Natural killer cell (primary cell): ENCODE results near the gene AXDND1. TPM values are rescaled to one million over a fixed set of nuclear protein-coding genes. Genes with fewer than 3 reads are reported as not detected.
A peak's percentile ranks its signal among the peaks of the same experiment; 100 is the strongest.

Experiments
- ATAC-seq, 3 donors: fragments of 150-1000 bp in 2 of 3; fragments of 200-7000 bp in 1 of 3; cut with Tn5 transposase; 1 replicate in 1 of 3; 2 replicates in 2 of 3; pipeline ENCODE4 v1.10.0; 2021; ENCODE audit warnings: mild to moderate bottlenecking in 2 of 3, moderate library complexity in 2 of 3
- DNase-seq, 2 donors: peaks; one replicate each; pipeline versions ENCODE4 v3.0.0 to v3.0.0-alpha.2; 2013 to 2021; ENCODE audit warnings: mixed read lengths in 1 of 2
- H3K27ac ChIP-seq: one replicate; pipeline ENCODE4 v1.5.1; 2013; ENCODE audit warnings: mild to moderate bottlenecking, low read length
- H3K27me3 ChIP-seq: one replicate; pipeline ENCODE4 v1.6.1; 2013; ENCODE audit warnings: low read length; ENCODE audit not compliant: control insufficient read depth, insufficient read depth
- H3K36me3 ChIP-seq: one replicate; pipeline ENCODE4 v1.6.1; 2013; ENCODE audit warnings: low read length; ENCODE audit not compliant: control insufficient read depth, insufficient read depth
- H3K4me1 ChIP-seq: one replicate; pipeline ENCODE4 v1.6.1; 2013; ENCODE audit warnings: low read length; ENCODE audit not compliant: control insufficient read depth, insufficient read depth
- H3K4me3 ChIP-seq: one replicate; pipeline ENCODE4 v1.5.1; 2013; ENCODE audit warnings: low read length
- H3K9me3 ChIP-seq: one replicate; pipeline ENCODE4 v1.6.1; 2013; ENCODE audit warnings: low read length; ENCODE audit not compliant: control insufficient read depth, insufficient read depth
- H3K27ac Mint-ChIP-seq, 2 donors: one replicate each; pipeline ENCODE4 v1.8.0; 2022; ENCODE audit warnings: mild to moderate bottlenecking in 2 of 2, mixed read lengths in 2 of 2, moderate library complexity in 1 of 2
- H3K27me3 Mint-ChIP-seq, 2 donors: one replicate each; pipeline ENCODE4 v1.8.0; 2022; ENCODE audit warnings: low read depth in 2 of 2, mixed read lengths in 2 of 2
- H3K36me3 Mint-ChIP-seq: one replicate; pipeline ENCODE4 v1.8.0; 2022; ENCODE audit warnings: mixed read lengths
- H3K4me1 Mint-ChIP-seq, 2 donors: one replicate each; pipeline ENCODE4 v1.8.0; 2022; ENCODE audit warnings: mixed read lengths in 2 of 2
- H3K4me3 Mint-ChIP-seq: one replicate; pipeline ENCODE4 v1.8.0; 2022; ENCODE audit warnings: mild to moderate bottlenecking, moderate library complexity, mixed read lengths
- H3K9me3 Mint-ChIP-seq, 2 donors: one replicate each; pipeline ENCODE4 v1.8.0; 2022; ENCODE audit warnings: mixed read lengths in 2 of 2
- CTCF ChIP-seq: fragments of 200-600 bp; IDR thresholded peaks from one replicate; pipeline ENCODE4 v1.8.0; 2022; ENCODE audit warnings: antibody characterized with exemption
- WGBS: methylation state at CpG from one replicate; pipeline ENCODE4 v1.1.7; 2013; ENCODE audit warnings: missing lambda C conversion rate; ENCODE audit not compliant: insufficient coverage; 5-methylcytosine and 5-hydroxymethylcytosine counted together
- intact Hi-C: fragments of 100-400 bp; cut with micrococcal nuclease; formaldehyde crosslinking; loops from one replicate; pipeline ENCODE4 v1.14.2; 2022
- total RNA-seq, 4 donors: library from RNA; stranded (reverse); fragments of 120-200 nt in 1 of 4; gene quantifications; one replicate each; pipeline versions ENCODE4 v1.2.3 to v1.2.4, GENCODE V29; 2013 to 2022

The AXDND1 gene
- total RNA-seq: 1 to 10 TPM in 2 of 3 donors, under 1 TPM in 1; 0.78 to 2.0 (median 1.7) TPM
- total RNA-seq (2013): 0.86 TPM

- Mint-ChIP-seq H3K9me3 (no peaks in the 10 kb centered on the region), H3K27ac (peak within 1 kb of the TSS; percentile 98 to 99), H3K4me3 (peak within 1 kb of the TSS; percentile 92), H3K27me3 (peaks cover 0 to 10% of the 10 kb centered on the region in 2 donors), H3K36me3 (no peaks in the 10 kb centered on the region), H3K4me1 (peaks cover 7 to 10% of the 10 kb centered on the region in 2 donors)
- Histone ChIP-seq H3K4me3 (peak within 1 kb of the TSS; percentile 79), H3K27ac (peak within 1 kb of the TSS; percentile 99), H3K9me3 (no peaks in the 10 kb centered on the region), H3K27me3 (no peaks in the 10 kb centered on the region), H3K4me1 (peaks cover 10% of the 10 kb centered on the region), H3K36me3 (no peaks in the 10 kb centered on the region)
- TF ChIP-seq CTCF: no peak
- WGBS: 9% methylated on average over 43 of the region's 43 CpGs
- intact Hi-C loops: loop anchor here (1.0 to 5.0 kb wide), 6 partner anchors 71 to 823 kb away; partner anchors contain the start of genes FAM20B and RALGPS2
- ATAC-seq (peak; percentile 91 to 97 (median 92)), DNase-seq (peak; percentile 88 to 95)
These were observed at the start of gene AXDND1 for GRCh38 chr1:179365342-179366092. Gene AXDND1, plus strand, starts transcription at chr1:179365971. Its CDS starts 539 bp downstream, at chr1:179366510.

- peak overlapping the region; percentile 56 to 64 for H3K27ac Mint-ChIP-seq
- no peaks in the 10 kb centered on the region for H3K36me3 Mint-ChIP-seq
These were observed 47.3 kb upstream of the AXDND1 start for GRCh38 chr1:179318491-179318890.

GRCh38 chr1:179321533-179322216 lies 44.1 kb upstream of the AXDND1 start:
- TF ChIP-seq CTCF: no peak

More at GRCh38 chr1:179318491-179318890, 47.3 kb upstream of the AXDND1 start:
- Mint-ChIP-seq H3K27me3 (no peaks in the 10 kb centered on the region), H3K4me3 (no peak overlapping the region), H3K9me3 (no peaks in the 10 kb centered on the region), H3K4me1 (peaks cover 37 to 46% of the 10 kb centered on the region in 2 donors)
- no peak for DNase-seq
- no peak for ATAC-seq
- WGBS: 90% methylated on average over 3 of the region's 5 CpGs
- H3K4me3 ChIP-seq: no peak overlapping the region
- TF ChIP-seq CTCF: no peak
- peaks cover 8% of the 10 kb centered on the region for H3K36me3 ChIP-seq
- H3K27me3 ChIP-seq: no peaks in the 10 kb centered on the region
- H3K9me3 ChIP-seq: no peaks in the 10 kb centered on the region
- H3K4me1 ChIP-seq: no peaks in the 10 kb centered on the region
- no peak overlapping the region for H3K27ac ChIP-seq
- intact Hi-C loops: no loop called here

More at GRCh38 chr1:179321533-179322216, 44.1 kb upstream of the AXDND1 start:
- intact Hi-C loops: no loop called here
- Histone ChIP-seq H3K27ac (no peak overlapping the region), H3K9me3 (no peaks in the 10 kb centered on the region), H3K36me3 (peaks cover 18% of the 10 kb centered on the region), H3K4me1 (no peaks in the 10 kb centered on the region), H3K4me3 (no peak overlapping the region), H3K27me3 (no peaks in the 10 kb centered on the region)
- H3K4me3 Mint-ChIP-seq: no peak overlapping the region
- DNase-seq (no peak), ATAC-seq (no peak)
- H3K27ac Mint-ChIP-seq: peak overlapping the region; percentile 60 to 62
- H3K4me1 Mint-ChIP-seq: peaks cover 27 to 38% of the 10 kb centered on the region in 2 donors
- no peaks in the 10 kb centered on the region for H3K36me3 Mint-ChIP-seq
- no peaks in the 10 kb centered on the region for H3K9me3 Mint-ChIP-seq
- WGBS: 90% methylated on average over 4 of the region's 5 CpGs
- H3K27me3 Mint-ChIP-seq: no peaks in the 10 kb centered on the region
